Activated CD8-positive, alpha-beta T cell treated with anti-CD3 and anti-CD28 coated beads, Interleukin-2, amount 10 ng/mL, durations not matched to agents 7 days and 5 days (primary cell): ENCODE results near the gene LUZP2. TPM values are rescaled to one million over a fixed set of nuclear protein-coding genes. Genes with fewer than 3 reads are reported as not detected.
"Not testable (repeated sequence)": the region's sequence is repeated elsewhere in the genome, so short reads cannot be mapped to it uniquely, and the experiment has no call there.

Experiments
- ATAC-seq: fragments of 150-1000 bp; cut with Tn5 transposase; one replicate; pipeline ENCODE4 v1.10.0; 2021; ENCODE audit warnings: moderate library complexity
- CTCF ChIA-PET: fragments of 350-600 bp; sonication (Branson Sonifier 250); formaldehyde crosslinking; loops from one replicate; lab custom pipeline; 2021; ENCODE audit warnings: antibody characterized with exemption; lab: Charles Lee
- POLR2A ChIA-PET: fragments of 350-600 bp; sonication (Branson Sonifier 250); formaldehyde crosslinking; loops from one replicate; lab custom pipeline; 2021; ENCODE audit warnings: antibody characterized with exemption; lab: Charles Lee
- DNase-seq: peaks from one replicate; pipeline ENCODE4 v3.0.0-alpha.2; 2020
- H3K27ac Mint-ChIP-seq: one replicate; pipeline ENCODE4 v1.8.0; 2021; ENCODE audit warnings: mild to moderate bottlenecking, mixed read lengths
- H3K27me3 Mint-ChIP-seq: one replicate; pipeline ENCODE4 v1.8.0; 2021; ENCODE audit warnings: low read depth, mixed read lengths
- H3K36me3 Mint-ChIP-seq: one replicate; pipeline ENCODE4 v1.8.0; 2021; ENCODE audit warnings: low read depth, mixed read lengths
- H3K4me1 Mint-ChIP-seq: one replicate; pipeline ENCODE4 v1.8.0; 2021; ENCODE audit warnings: low read depth, mixed read lengths
- H3K4me3 Mint-ChIP-seq: one replicate; pipeline ENCODE4 v1.8.0; 2021; ENCODE audit warnings: mild to moderate bottlenecking, mixed read lengths
- H3K9me3 Mint-ChIP-seq: one replicate; pipeline ENCODE4 v1.8.0; 2022; ENCODE audit warnings: mixed read lengths; ENCODE audit not compliant: insufficient read depth
- total RNA-seq, 2 experiments: library from RNA; stranded (reverse); gene quantifications; one replicate each; pipeline ENCODE4 v1.2.3, GENCODE V29; 2021

The LUZP2 gene
- total RNA-seq, 2 experiments from 2014 or later = not detected

GRCh38 chr11:24999929-25000328 is 503.1 kb downstream of the LUZP2 start:
- H3K4me3 Mint-ChIP-seq, H3K9me3 Mint-ChIP-seq, H3K27ac Mint-ChIP-seq, H3K36me3 Mint-ChIP-seq, H3K4me1 Mint-ChIP-seq, DNase-seq, POLR2A ChIA-PET, ATAC-seq, CTCF ChIA-PET, H3K27me3 Mint-ChIP-seq: not testable (repeated sequence)

- ChIA-PET CTCF (no interaction called here), POLR2A (no interaction called here)
- no peak overlapping the region for H3K27ac Mint-ChIP-seq
- H3K4me3 Mint-ChIP-seq = no peak overlapping the region
- H3K27me3 Mint-ChIP-seq = no peaks in the 10 kb centered on the region
- ATAC-seq (no peak), DNase-seq (no peak)
- H3K9me3 Mint-ChIP-seq = no peaks in the 10 kb centered on the region
- H3K36me3 Mint-ChIP-seq = no peaks in the 10 kb centered on the region
- no peaks in the 10 kb centered on the region for H3K4me1 Mint-ChIP-seq
Observed at GRCh38 chr11:25037431-25037830, 540.6 kb downstream of the LUZP2 start.

- Mint-ChIP-seq H3K27me3 (no peaks in the 10 kb centered on the region), H3K4me3 (no peak overlapping the region), H3K9me3 (no peaks in the 10 kb centered on the region), H3K4me1 (no peaks in the 10 kb centered on the region), H3K27ac (no peak overlapping the region), H3K36me3 (no peaks in the 10 kb centered on the region)
- ChIA-PET CTCF (no interaction called here), POLR2A (no interaction called here)
- no peak for ATAC-seq
- no peak for DNase-seq
Observed at GRCh38 chr11:25038131-25038530, 541.3 kb downstream of the LUZP2 start.

- Mint-ChIP-seq H3K27ac (no peak overlapping the region), H3K4me3 (no peak overlapping the region), H3K4me1 (no peaks in the 10 kb centered on the region), H3K36me3 (no peaks in the 10 kb centered on the region), H3K9me3 (no peaks in the 10 kb centered on the region), H3K27me3 (no peaks in the 10 kb centered on the region)
- ATAC-seq = no peak
- POLR2A ChIA-PET = no interaction called here
- CTCF ChIA-PET = no interaction called here
- DNase-seq = no peak
Observed at GRCh38 chr11:25039165-25039564, 542.3 kb downstream of the LUZP2 start.

GRCh38 chr11:25048632-25049031 is 551.8 kb downstream of the LUZP2 start:
- no peak overlapping the region for H3K4me3 Mint-ChIP-seq
- no peaks in the 10 kb centered on the region for H3K27me3 Mint-ChIP-seq
- POLR2A ChIA-PET = no interaction called here
- CTCF ChIA-PET = no interaction called here
- no peak overlapping the region for H3K27ac Mint-ChIP-seq
- ATAC-seq (no peak), DNase-seq (no peak)
- H3K9me3 Mint-ChIP-seq = peaks cover 11% of the 10 kb centered on the region
- H3K36me3 Mint-ChIP-seq = no peaks in the 10 kb centered on the region
- no peaks in the 10 kb centered on the region for H3K4me1 Mint-ChIP-seq

GRCh38 chr11:25052844-25053243 is 556.0 kb downstream of the LUZP2 start:
- DNase-seq (no peak), ATAC-seq (no peak)
- no peaks in the 10 kb centered on the region for H3K4me1 Mint-ChIP-seq
- ChIA-PET CTCF (no interaction called here), POLR2A (no interaction called here)
- no peaks in the 10 kb centered on the region for H3K27me3 Mint-ChIP-seq
- no peak overlapping the region for H3K4me3 Mint-ChIP-seq
- H3K9me3 Mint-ChIP-seq = peaks cover 14% of the 10 kb centered on the region
- no peaks in the 10 kb centered on the region for H3K36me3 Mint-ChIP-seq
- no peak overlapping the region for H3K27ac Mint-ChIP-seq

GRCh38 chr11:25057861-25058260 is 561.0 kb downstream of the LUZP2 start:
- Mint-ChIP-seq H3K9me3 (peaks cover 21% of the 10 kb centered on the region), H3K4me1 (no peaks in the 10 kb centered on the region), H3K36me3 (no peaks in the 10 kb centered on the region), H3K27ac (no peak overlapping the region), H3K4me3 (no peak overlapping the region), H3K27me3 (no peaks in the 10 kb centered on the region)
- POLR2A ChIA-PET = no interaction called here
- DNase-seq = no peak
- CTCF ChIA-PET = no interaction called here
- ATAC-seq = no peak

- Mint-ChIP-seq H3K36me3 (no peaks in the 10 kb centered on the region), H3K27ac (no peak overlapping the region), H3K9me3 (peaks cover 8% of the 10 kb centered on the region), H3K4me3 (no peak overlapping the region), H3K4me1 (no peaks in the 10 kb centered on the region), H3K27me3 (no peaks in the 10 kb centered on the region)
- no peak for ATAC-seq
- CTCF ChIA-PET = no interaction called here
- no peak for DNase-seq
- POLR2A ChIA-PET = no interaction called here
Observed at GRCh38 chr11:25065746-25066145, 568.9 kb downstream of the LUZP2 start.

GRCh38 chr11:25066706-25067105 is 569.9 kb downstream of the LUZP2 start:
- ATAC-seq = no peak
- CTCF ChIA-PET = no interaction called here
- H3K27ac Mint-ChIP-seq = no peak overlapping the region
- H3K27me3 Mint-ChIP-seq = no peaks in the 10 kb centered on the region
- POLR2A ChIA-PET = no interaction called here
- no peak for DNase-seq
- no peaks in the 10 kb centered on the region for H3K4me1 Mint-ChIP-seq
- H3K9me3 Mint-ChIP-seq = peaks cover 2% of the 10 kb centered on the region
- H3K36me3 Mint-ChIP-seq = no peaks in the 10 kb centered on the region
- no peak overlapping the region for H3K4me3 Mint-ChIP-seq

- CTCF ChIA-PET = no interaction called here
Observed at GRCh38 chr11:25068451-25068850, 571.6 kb downstream of the LUZP2 start.

GRCh38 chr11:25094085-25094802 is 597.4 kb downstream of the LUZP2 start:
- ChIA-PET CTCF (no interaction called here), POLR2A (no interaction called here)
- Mint-ChIP-seq H3K27ac (no peak overlapping the region), H3K4me3 (no peak overlapping the region), H3K36me3 (no peaks in the 10 kb centered on the region), H3K9me3 (peaks cover 8% of the 10 kb centered on the region), H3K4me1 (no peaks in the 10 kb centered on the region), H3K27me3 (no peaks in the 10 kb centered on the region)
- DNase-seq (no peak), ATAC-seq (no peak)

More at GRCh38 chr11:25068451-25068850, 571.6 kb downstream of the LUZP2 start:
- no peak for DNase-seq
- Mint-ChIP-seq H3K9me3 (no peaks in the 10 kb centered on the region), H3K27ac (no peak overlapping the region), H3K4me1 (no peaks in the 10 kb centered on the region), H3K36me3 (no peaks in the 10 kb centered on the region), H3K4me3 (no peak overlapping the region), H3K27me3 (no peaks in the 10 kb centered on the region)
- POLR2A ChIA-PET = no interaction called here
- no peak for ATAC-seq

- no peak for ATAC-seq
- H3K4me3 Mint-ChIP-seq = no peak overlapping the region
- H3K4me1 Mint-ChIP-seq = no peaks in the 10 kb centered on the region
- H3K36me3 Mint-ChIP-seq = no peaks in the 10 kb centered on the region
- CTCF ChIA-PET = no interaction called here
- DNase-seq = no peak
- H3K27me3 Mint-ChIP-seq = no peaks in the 10 kb centered on the region
- POLR2A ChIA-PET = no interaction called here
- peaks cover 3% of the 10 kb centered on the region for H3K9me3 Mint-ChIP-seq
- H3K27ac Mint-ChIP-seq = no peak overlapping the region
Observed at GRCh38 chr11:25119416-25119815, 622.6 kb downstream of the LUZP2 start.
